ENCODE data around the gene GNAL.

DNA sequence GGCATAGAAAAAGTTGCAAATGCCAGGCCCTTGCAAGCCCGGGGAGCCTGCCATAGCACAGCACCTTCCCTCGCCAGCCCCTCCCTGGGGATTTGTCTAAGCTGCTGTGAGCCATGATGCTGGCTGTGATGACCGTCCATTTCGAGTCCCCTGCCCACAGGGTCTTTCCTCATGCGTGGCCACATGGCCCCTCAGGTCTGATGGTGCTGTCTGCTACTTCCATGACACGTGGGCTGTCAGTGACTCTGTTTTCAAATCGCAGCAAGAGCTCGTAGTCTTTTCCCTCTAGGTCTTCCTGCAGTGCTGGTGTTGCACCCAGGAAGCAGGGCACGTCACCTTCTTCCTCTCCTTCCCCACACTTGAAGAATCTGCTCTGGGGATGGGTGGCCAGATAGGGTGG lies 15.5 kb upstream of the GNAL start:
- no peak for TF ChIP-seq TAF1 (IDR thresholded peaks at IDR 0.05; ENCODE audit: borderline replicate concordance, insufficient read depth, low read length)
- no peak for TF ChIP-seq POLR2AphosphoS5 (IDR thresholded peaks at IDR 0.05; ENCODE audit: low read depth, low read length)
